ENCODE measurements around the gene ITGA4.

The ITGA4 gene

DNA sequence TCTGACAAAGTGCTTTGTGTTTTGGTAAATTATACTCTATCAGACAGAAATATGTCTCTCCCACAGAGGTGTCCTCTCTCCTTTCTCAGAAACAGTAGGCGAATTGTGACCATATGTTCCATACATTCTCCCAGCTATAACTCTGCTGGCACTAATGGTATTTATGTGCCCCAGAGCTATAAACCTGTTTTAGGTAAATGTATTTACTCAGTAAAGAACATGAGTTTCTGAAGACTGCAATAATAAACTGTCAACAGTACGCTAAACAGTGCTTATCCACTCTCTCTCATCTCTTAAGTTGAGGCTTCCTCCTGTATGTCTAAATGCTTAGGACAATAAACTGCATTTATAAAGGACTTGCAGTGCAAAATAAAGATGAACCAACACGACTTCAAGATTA lies 58.5 kb downstream of the ITGA4 start:
- DNase-seq (ENCODE audit: low read depth in 2 of 2): no peak

DNA sequence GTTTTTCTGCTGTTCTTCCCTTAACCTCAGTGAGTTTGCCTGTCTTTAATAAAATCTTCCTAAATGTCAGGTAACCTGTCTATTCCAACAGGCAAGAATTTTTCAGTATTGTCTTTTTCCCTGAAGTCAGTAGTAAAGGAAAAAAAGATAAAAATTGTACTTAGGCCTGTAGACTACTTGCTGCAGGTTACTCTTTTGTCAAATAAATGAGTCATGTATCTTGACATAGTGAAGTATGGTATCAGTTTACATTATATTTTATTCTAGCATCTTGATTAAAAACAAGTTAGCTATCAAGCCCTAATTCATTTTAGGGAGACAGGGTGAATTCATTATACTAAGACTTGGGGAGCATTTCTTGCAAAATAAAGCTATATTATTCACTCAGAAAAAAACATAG lies 59.8 kb downstream of the ITGA4 start:
- no peak for DNase-seq (ENCODE audit: low read depth in 2 of 2)

DNA sequence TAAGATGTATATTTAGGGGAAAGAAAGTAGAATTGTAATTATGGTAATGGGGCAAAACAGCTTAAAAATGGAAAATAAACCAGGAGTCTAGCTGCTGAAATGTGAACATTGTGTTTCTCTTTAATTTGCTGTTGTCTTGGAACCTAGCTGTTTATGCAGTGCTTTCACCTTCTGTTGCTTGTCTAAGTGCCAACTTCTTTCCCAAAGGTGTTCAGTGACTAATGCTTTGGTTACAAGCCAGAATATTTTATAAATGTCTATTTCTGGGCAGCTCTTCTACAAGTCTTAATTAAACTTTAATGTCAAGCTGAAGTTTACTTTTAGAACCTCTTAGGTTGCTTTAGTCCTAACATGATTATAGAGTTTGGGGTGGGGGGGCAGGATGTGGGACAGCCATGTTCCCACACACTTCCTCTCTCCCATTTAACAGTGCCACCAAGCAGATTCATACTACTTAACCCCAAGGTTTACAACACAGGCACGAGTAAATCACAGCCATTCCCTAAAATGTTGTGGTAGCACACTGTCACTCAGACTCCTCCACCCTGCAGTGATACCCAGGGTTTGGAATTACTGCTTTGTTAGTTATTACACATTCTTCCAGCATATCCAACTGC lies 60.6 kb downstream of the ITGA4 start:
- DNase-seq (ENCODE audit: low read depth in 2 of 2): no peak

DNA sequence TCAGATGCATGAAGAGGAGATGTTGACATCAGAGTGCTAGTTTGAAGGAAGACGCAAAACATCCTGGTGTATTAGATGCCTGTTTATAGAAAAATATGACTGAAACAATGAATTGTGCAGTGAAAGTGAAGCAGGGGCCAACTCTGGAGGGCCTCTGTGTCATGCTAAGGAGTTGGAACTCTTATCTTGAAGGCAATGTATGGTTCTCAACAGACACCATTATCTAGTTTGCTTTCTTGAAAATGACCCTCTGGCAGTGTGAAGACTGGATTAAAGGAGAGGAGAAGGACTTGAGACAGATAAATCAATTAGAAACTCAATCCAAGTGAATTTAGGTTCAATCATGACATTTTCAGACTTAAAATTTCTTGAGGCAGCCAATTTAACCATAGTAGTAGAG lies 63.1 kb downstream of the ITGA4 start:
- DNase-seq (ENCODE audit: low read depth in 2 of 2): no peak

DNA sequence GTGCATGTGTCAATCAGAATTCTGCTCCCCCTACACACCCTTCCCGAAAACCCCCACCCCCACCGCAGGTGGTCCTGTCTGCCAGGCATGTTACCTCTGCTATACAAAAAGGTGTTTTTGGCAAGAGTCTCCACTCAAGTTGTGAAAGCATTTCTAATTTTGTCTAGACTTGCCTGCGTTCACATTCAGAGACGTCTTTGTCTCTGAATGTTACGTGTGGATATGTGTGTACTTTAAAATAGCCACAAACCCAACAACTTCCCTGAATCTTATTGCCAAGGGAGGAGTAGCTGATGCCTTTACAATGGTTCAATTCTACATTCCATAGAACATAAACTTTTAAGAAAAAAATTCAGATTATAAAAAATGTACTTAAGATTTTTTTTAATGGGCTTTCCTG lies 66.6 kb downstream of the ITGA4 start:
- no peak for DNase-seq (ENCODE audit: low read depth in 2 of 2)

DNA sequence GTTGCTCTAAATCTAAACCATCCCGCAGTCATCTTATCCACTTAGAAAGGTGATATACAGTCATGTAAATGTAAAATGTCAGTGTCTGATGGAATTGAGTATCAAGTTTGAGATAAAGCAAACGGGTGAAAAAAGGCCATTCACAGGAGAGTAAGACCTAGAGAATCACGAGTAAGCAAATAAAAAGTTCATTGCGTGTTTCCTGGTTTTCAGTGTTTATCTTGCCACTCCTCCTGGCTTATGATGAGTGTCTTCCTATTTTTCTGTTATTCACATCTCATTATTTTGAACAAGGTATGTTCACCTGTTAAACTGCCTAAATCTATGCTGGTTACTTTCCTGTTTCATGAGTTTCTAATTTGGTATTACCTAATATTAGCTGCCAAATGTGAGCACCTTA lies 68.8 kb downstream of the ITGA4 start:
- DNase-seq (ENCODE audit: low read depth in 2 of 2): no peak

DNA sequence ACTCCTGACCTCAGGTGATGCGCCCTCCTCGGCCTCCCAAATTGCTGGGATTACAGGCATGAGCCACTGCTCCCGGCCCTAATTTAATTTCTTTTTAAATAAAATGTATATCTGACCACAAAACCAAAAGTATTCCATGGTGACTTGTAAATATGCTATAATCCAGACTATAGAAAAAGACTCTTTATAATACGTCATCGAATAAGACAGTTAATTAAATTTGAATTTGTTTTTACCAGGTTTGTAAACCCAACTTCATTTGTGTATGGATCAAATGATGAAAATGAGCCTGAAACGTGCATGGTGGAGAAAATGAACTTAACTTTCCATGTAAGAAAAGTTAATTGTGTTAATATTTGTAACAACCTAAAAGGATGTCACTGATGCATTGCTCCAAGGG lies 69.9 kb downstream of the ITGA4 start:
- DNase-seq (ENCODE audit: low read depth in 2 of 2): no peak

DNA sequence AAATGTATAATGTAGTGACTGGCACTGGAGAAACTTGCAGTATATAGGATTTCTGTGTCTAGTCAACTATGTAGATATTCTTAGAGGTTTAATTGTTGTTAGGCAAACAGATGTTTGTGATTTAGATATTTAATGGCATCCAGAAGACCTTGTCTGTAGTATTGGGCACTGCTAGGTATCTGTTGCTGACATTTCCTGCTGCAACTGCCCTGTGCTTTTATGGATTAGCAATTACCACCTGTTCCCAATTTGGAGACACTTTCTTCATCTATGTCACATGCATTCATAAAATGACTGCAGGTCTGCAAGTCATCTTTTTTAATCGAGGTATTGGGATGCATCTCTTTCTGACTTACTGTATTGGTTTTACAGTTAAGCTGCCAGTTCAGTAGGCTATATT lies 71.3 kb downstream of the ITGA4 start:
- no peak for DNase-seq (ENCODE audit: low read depth in 2 of 2)

DNA sequence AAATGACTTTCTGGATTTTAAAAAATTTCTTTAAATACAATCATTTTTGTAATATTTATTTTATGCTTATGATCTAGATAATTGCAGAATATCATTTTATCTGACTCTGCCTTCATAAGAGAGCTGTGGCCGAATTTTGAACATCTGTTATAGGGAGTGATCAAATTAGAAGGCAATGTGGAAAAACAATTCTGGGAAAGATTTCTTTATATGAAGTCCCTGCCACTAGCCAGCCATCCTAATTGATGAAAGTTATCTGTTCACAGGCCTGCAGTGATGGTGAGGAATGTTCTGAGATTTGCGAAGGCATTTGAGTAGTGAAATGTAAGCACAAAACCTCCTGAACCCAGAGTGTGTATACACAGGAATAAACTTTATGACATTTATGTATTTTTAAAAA lies 79.5 kb downstream of the ITGA4 start:
- DNase-seq (ENCODE audit: low read depth in 2 of 2): no peak

DNA sequence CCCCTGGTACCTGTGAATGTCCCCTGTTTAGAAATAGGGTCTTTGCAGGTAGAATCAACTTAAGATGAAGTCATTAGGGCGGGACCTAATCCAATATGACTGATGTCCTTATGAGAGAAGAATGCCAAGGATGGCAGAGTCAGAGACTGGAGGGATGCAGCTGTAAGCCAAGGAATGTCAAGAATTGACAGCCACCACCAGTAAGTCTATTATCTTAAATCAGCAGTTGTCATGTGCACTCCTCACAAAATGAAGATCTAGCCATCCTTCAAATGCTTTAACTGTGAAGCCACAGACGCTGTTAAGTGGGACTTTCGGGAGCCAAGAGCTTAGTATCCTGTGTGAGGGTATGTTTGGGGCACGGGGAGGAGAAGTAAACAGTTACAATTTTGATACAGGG lies 83.2 kb downstream of the ITGA4 start:
- DNase-seq (ENCODE audit: low read depth in 2 of 2): no peak

DNA sequence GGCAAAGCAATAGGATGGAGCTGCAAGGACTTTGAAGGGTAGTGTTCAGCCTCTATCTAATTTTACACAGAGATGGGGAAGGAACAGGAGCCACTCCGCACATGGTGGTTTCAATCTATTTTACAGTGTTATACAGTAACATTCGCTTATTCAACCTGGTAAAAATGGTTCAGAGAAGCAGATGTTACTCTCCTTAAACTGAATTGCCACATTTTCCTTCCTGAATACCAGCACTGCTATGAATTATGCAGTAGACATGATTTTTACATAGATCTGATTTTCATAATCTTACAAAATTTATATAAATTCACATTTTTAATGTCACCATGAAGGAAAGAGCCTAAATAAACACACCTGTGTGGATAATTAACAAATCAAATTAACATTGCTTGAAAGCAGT lies 85.0 kb downstream of the ITGA4 start:
- DNase-seq (ENCODE audit: low read depth in 2 of 2): no peak

DNA sequence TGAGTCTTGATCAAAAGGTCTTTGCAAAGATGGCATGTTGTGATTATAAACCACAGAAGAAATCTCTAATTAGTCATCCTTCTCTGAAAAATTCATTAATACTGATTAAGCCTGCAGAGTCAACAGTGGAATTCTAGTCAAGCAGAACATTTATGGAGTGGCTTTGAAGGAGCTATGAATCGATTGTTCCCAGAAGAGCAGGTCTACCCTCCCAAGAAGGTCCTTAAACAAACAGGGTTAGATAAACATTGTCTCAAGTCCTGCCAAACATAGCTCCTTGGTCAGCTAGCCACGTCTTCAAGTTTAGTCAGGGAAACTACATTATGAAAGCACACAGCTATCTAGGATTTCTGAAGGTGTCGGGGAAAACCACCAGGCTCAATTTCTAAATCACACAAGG lies 88.9 kb downstream of the ITGA4 start:
- no peak for DNase-seq (ENCODE audit: low read depth in 2 of 2)

DNA sequence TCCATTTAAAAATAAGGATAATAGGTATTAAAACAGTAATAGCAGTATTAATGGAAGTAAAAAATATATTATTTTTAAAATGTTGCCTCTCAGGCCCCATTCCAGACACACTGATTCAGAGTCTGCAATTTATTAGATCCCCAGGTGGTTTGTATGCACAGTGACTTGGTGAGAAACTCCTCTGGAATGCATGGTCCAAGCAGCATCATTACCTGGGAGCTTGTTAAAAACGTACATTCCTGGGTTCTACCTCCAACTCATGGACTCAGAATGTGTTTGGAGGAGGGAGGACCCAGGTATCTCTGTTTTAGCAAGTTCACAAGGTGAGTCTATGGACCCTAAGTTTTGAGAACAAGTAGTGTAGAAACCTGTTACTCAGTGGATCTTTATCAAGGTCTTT lies 95.6 kb downstream of the ITGA4 start:
- no peak for DNase-seq (ENCODE audit: low read depth in 2 of 2)

DNA sequence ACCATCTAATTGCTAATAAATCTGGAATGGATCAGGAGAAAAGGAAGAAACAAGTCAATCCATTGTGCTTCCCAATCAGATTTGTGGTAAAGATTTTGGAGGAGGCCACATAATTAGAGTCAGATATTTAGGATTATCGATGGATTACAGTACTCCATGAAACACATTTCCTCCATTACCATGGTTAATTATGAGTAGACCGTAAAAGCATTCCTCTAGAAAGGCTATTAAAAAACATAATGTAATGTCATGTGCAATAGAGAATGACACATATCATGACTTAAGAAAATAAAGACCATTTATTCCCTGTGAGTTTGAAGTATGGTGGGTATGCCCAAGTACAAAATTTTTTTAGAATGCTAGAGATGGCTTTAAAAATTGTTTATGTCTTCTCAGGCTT lies 96.1 kb downstream of the ITGA4 start:
- no peak for DNase-seq (ENCODE audit: low read depth in 2 of 2)

DNA sequence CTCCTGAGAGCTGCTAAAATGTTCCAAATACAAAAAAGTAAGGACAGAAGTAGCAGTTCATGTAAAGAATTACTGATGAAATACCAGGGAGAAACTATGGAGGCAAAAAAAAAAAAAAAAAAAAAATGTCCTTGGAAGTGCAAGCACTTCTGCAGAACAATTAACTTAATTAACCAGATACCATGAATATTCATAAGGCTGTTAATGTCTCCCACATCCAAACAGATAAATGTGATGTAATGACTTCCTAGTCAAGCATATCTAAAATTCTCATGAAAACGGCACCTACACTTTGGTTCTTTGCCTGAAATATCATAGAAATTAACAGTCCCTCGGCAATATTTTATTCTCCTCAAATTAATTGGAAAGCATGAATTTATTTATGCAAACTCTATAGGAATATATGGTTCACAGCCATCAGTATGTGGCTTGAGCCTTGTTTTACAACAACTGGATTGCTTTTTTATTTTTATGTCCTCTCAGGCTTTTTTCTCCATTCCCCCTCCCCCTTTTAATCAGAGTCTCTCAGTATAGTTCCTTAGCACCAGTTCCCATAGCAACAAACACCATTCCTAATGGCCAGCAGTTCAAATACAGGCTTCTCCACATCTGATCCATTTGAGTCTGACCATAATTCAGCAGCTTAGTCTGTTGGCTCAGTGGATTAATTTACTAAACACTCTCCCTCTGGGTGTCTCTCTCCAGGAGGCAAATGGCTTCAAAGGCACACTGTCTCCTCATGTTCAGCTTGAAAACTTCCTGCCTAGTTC lies 97.1 kb downstream of the ITGA4 start:
- no peak for DNase-seq (ENCODE audit: low read depth in 2 of 2)

DNA sequence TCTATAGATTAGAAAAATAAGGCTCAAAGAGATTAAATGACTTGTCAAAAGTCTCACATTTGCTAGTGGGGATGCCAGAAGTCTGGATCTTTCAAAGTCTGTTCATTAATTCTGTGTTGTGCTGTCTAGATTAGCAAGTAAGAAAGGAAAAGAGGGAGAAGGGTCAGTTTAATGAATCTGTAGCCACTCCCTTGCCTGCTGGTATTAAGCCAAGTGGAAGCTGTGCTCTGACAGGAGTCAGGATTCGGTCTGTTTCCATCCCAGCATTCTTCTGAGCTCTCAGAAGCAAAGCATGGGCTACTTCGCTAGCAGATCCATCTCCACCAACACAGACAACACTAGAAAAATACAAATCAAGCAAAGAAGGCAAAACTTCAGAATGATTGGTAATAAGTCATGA lies 101.2 kb downstream of the ITGA4 start:
- no peak for DNase-seq (ENCODE audit: low read depth in 2 of 2)

DNA sequence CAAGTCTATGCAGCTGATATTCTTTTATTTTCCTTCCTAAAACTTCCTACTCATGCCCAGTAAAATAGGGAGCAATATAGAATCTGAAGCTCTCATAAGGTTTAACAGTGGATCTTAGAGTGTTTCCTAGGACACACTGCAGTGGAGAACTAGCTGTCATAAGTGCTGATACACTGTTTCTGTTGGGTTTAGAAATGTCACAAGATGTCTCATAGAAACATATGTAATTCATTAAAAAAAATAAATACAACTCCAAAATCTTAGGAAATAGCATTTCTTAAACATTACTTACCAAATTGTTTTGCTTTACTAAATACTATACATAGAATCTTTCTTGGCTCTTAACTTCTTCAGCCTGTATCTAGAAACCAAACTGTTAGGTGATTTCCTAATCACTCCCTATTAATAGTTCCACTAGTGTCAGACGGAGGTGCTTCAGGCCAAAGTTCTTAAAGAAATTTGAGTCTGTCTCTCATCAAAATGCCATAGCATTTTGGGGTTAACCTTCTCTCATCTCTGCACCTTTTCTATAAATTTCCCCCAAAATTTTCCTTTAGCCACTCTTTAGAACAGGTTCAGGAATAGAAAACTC lies 106.0 kb downstream of the ITGA4 start:
- DNase-seq (ENCODE audit: low read depth in 2 of 2): no peak

DNA sequence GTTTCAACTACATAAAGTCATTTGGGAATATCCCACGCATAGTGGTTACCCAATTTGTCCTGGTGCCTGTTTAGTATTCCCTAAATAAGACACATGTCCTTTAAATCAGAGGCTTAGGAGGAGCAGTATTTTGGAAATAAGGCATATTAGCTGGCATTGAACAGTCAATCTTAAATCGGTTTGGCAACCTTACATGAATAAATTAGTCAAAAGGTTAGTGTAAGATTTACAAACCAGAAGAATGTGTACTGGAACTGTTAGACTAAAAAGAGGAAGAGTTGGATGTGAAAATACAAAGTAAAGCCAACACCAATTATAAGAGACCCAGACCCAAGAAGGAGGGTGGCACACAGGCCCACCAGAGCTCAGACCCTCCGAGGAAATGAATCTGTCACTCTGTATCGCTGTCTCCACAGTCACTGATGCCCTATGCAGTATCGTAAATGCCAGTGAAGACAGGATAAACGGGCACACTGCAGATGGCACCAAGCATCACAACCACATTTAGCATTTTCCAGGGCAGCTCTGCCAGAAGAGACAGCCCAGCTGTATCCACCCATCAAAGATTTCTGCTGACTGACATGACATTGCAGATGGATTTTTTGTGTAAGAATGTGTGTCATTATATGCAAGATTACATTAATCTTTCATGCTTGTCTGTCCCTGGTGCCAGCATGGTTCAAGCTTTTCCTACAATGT lies 109.3 kb downstream of the ITGA4 start:
- no peak for DNase-seq (ENCODE audit: low read depth in 2 of 2)

DNA sequence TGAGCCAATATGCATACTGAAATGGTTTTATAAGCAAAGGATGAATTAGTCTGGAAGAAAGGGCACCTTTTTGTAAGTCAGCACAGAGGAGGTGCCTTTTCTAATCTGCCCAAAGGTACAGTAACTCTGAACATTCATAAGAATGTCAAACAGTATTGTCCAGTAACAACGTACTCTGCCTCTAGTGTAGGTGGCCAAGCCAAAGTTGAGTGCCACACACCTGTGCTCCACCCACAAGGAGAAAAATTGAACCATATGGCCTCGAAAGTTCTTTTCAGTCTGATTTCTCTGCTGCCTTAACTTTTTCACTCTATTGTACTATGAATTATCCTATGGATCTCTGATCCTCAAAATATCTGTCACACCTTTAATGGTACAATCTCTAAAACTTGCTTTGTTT lies 112.9 kb downstream of the ITGA4 start:
- DNase-seq (ENCODE audit: low read depth in 2 of 2): no peak

DNA sequence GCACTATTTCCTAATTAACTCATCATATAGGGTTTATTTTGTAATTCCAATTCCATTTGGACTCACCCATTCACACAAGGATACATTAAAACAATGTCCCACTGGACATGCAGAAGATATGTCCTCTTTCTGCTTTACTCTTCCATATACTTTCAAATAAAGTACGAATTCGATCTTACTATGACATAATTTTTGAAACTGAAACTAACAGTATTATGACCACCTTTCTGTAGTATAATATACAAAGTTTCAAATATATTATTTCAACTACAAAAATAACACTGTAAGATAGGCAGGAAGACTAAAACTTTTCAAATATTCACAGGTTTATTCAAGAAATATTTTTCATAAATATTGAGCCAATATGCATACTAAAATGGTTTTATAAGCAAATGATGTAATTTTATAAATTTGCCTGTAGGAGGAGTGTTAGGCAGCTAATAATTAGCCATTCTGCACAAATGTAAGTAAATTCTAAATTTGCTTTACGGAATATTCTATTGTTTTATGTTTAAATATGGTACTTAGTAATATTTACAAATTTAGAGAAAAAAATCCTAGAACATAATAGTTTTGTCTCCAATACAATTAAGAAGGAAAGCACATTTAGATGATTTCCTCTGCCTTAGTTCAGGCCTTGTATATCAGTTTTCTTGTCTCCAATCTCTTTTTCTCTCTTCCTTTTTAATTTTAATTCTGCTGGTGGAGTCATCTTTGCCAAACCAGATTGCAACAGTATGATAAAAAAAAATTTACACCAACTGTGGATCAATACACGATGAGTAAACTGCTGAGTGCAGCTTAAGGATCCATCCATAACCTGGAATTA lies 113.9 kb downstream of the ITGA4 start:
- no peak for DNase-seq (ENCODE audit: low read depth in 2 of 2)

DNA sequence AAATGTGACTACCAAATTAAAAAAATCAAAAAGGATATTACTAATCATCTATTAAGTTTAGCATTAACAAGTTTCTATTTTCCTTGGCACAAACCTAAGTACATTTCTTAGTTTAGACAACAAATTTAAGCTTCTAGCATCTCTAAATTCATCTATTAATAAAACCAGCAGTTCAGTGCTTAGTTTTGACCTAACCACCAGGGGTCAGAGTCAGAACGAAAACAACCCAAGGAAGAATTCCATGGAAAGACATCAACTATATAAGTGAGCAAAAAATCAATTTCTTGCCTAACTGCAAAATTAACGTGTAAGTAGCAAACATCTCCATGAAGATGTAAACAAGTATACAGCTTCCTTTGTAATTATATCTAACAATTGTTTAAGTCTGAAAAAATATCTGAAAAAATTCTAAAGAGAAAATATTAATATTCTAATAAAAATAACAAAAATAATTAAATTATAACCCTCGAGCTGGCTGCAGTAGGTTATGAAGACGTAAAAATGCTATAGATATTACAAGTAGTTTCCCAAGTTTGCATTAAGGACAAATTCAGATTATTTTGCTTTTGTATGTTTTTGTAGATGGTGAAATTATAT lies 116.1 kb downstream of the ITGA4 start:
- DNase-seq (ENCODE audit: low read depth in 2 of 2): no peak

DNA sequence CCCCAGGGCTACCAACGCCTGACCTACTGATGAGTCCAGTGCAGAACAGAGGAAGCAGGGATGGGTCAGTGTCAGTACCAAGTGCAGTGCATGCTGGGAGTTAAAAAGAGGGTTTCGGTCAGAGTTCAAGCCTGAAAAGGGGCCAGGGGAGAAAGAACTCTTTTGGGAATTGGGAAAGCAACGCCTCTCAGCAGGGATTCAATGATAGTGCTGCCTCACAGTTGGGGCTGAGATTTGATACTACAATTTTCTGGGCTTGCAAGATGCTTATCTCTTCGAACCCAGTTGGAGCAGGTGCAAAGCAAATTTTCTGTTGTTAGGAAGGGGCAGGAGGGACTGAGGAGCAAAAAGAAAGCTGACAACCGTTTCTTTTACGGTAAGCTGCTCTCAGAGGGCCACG lies 117.1 kb downstream of the ITGA4 start:
- no peak for DNase-seq (ENCODE audit: low read depth in 2 of 2)

All from stimulated activated CD4-positive, alpha-beta T cell treated with anti-CD3 and anti-CD28 coated beads, Interleukin-12 subunit alpha, Interleukin-12 subunit beta, amount 100 ng/mL, for 24 hours (primary cell).